NCI-H2029 (cell line): ENCODE measurements around the gene KCNQ1OT1.

Experiments used
- DNase-seq: peaks from one replicate; lab custom pipeline; 2025; lab: John Stamatoyannopoulos, UW

KCNQ1OT1 gene

DNA sequence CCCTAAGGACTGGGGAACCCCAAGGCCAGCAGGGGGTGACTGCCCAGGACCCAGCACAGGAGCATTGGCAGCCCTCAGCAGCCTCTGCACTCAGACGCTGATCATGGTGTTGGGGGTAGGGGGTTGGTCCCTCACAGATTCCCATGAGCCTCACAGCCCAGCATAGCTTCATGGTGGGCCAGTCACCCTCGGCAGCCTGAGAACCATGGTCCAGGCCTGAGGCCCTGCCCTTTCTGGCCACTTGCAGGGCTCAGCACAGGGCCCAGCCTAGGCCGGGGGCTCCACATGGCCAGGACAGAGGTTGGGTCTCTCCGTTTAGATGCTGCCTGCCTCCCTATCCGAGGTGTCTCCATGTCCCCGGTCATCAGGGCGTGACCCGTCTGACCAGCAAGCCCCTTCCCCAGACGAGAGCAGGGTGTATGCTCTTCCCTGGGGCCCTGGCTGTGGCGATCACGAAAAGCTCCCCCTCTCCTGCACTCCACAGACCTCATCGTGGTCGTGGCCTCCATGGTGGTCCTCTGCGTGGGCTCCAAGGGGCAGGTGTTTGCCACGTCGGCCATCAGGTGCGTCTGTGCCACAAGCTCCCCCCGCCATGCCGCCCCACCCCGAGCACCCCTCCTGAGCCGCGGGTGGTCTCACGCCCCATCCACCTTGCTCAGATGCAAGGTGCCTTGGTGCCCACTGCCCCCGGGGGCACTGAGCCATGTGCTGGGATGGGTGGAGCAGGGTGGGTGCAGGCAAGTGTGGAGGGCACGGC lies 128.8 kb downstream of the KCNQ1OT1 start:
- DNase-seq, result no peak

DNA sequence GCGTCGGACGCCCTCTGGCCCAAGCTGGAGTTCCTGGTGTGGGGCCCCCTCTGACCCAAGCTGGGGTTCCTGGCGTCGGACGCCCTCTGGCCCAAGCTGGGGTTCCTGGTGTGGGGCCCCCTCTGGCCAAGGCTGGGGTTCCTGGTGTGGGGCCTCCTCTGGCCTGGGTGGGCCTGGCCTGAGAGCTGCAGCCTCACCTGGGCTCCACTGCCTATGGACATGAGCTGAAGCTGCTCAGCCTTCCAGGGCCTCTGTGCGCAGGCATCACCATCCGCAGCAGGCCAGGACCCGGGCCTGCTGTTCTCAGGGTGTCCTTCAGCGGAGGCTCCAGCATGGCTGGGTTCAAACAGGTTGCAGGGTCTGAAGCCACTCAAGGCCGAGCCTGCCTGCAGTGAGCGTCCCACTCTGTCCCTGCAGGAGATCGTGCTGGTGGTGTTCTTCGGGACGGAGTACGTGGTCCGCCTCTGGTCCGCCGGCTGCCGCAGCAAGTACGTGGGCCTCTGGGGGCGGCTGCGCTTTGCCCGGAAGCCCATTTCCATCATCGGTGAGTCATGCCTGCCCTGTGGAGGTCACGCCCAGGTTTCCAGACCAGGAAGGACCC lies 129.5 kb downstream of the KCNQ1OT1 start:
- no peak for DNase-seq

DNA sequence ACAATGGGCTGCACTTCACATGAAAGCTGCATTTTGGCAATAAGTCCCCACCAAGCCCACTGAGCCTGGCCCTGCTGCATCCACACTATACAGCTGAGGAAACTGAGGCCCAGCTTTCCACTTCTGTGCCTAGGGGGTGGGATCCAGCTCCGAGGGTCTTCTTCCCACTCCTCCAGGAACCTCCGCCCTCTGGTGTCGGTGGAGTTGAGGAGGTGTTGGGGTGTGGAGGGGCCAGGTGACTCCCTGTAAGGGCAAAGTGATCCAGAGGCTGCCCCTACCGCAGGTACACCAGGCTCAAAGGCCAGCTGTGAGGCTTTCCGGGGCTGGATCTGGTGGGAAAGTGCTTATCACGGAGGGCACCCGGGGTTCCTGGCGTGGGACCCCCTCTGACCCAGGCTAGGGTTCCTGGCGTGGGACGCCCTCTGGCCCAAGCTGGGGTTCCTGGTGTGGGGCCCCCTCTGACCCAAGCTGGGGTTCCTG lies 130.0 kb downstream of the KCNQ1OT1 start:
- no peak for DNase-seq

DNA sequence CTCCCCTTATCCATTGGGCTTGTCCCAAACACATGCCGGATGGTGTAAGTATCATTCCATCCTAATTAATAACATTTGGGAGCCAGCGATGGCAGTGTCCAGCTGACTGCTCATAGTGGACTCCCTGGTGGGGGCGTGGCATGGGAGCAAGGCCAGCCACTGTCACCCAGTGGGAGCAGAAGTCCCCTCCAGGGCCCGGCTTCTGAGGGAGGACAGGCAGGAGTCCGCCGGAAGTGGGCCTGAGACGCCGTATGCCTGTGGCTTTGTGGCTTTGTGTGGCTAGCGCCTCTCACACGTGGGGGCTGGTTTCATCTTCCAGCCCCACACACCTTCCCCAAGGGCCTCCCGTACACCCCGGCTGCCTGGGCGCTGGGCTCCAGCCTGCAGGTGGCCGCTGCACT lies 130.5 kb downstream of the KCNQ1OT1 start:
- no peak for DNase-seq

DNA sequence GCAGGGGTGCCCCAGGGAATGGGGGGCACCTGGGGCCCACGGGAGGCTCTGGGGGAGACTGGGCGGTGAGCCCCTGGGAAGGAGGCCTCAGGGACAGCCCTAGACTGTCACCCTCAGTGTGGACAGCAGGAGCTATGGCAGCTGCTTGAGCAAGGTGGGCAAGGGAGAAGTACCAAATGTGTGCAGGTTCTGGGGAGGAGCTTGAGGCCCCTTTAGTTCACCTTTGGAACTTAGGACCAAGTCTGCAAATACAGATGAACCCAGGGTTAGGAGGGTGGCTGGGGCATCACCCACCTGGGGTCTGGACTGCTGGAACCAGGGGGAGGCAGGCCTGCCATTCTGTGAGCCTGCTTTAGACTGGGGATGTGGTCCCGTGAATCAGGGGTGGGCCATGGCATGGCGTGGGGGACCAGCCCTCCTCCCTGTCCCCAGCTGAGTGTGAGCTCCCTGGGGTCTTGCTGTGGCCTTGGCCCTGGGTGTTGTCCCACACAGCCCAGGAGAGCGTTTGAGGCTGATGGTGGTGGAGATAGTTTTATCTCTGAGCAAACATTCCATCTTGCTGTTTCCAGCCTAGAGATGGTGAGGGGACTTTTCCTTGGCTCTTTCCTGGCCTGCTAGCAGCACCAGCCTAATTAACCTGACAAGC lies 132.6 kb downstream of the KCNQ1OT1 start:
- DNase-seq, result no peak

DNA sequence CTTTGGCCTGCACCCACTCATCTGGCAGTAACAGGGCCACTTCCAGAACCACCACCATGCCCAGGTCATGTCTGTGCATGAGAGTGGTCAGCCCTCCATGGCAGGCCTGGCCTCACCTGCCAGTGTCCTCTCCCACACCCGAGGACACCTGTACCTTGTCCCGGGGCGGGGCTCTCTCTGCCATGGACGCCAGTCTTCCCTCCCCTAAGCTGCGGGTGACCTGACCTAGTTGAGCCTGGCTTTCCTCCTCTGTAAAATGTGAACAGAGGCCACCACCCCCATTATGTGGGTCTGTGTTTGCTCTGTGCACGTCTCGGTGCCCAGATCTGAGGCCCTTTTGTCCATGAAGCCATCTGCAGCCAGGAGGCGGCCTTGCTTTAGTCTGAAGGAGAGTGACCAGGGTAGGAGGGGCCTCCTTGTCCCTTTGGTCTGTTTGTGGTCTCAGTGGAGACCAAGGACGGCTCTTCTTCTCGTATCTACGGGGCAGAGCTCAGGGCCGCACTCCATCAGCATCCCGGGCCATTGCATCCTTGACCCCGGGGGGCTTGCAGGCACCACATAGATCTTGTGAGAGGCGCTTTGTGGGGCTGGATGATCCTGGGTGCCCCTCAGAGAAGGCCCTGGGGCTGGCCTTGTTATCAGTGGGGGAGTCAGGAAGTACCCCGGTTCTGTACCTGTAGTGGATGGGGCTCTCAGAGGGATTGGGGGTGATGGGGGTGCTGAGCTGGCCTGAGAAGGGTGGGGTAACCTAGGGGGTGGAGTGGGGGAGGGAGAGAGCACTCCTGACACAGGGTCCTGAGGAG lies 133.4 kb downstream of the KCNQ1OT1 start:
- no peak for DNase-seq

DNA sequence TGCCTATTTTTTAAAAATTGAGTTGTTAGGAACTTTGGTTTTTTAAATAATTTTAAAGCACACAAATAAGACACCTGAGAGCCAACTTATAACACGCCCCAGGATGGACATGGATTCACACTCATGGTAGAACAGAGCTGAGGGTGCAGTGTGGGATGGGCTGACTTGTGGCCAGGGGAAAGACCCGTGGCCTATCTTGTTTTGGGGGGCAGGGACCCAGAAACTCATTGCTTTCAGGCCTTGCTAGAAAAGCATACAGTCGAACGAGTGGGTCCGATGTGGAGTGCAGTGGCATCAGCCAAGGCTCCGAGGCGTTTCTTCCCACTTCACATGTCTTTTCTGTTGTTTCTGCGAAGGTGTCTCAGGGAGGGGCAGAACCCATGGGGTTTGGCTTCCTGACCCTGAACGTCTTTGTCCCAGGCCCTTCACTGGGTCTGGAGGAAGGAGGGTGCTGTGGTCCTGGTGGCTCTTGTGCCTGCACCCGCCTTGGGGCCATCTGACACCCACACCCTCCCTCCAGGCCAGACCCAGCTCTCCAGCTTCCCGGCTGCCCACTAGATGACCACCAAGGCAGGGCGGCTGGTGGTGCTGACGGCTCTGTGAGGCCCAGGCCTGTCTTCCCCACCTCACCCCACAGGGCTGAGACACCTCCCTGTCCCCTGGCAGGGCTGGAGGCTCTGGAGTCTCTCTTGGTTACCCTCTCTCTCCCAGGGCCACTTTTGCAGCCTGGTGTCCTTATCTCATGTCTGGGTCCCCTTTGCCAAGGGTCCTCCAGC lies 134.2 kb downstream of the KCNQ1OT1 start:
- DNase-seq, result no peak

DNA sequence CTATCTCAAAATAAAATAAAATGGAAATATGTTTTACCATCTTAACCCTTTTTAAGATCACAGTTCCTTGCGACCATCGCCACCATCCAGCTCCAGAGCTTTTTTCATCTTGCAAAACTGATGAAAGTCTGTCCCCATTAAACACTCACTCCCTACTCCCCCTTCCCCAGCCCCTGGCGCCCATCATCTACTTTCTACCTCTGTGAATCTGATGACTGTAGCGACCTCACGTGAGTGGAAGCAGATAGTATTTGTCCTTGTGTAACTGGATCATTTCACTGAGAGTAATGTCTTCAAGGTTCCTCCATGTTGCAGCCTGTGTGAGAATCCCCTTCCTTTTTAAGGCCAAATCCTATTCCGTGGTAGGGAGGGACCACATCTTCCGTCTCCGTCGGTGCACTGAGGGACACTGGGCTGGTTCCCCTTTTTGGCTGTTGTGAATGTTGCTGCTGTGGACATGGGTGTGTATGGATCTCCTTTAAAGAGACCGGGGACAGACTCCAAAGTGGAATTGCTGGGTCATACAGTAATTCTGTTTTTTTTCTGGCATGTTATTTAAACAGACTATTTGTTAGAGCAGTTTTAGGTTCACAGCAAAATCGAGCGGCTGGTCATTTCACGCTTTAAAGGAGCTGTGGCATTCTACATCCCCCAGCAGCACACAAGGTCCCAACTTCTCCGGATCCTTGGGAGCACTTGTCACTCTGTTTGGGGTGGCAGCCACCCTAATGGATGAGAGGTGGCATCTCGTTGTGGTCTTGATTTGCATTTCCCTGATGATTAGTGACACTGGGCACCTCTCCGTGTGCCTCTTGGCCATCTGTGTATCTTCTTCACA lies 135.0 kb downstream of the KCNQ1OT1 start:
- DNase-seq, result no peak

DNA sequence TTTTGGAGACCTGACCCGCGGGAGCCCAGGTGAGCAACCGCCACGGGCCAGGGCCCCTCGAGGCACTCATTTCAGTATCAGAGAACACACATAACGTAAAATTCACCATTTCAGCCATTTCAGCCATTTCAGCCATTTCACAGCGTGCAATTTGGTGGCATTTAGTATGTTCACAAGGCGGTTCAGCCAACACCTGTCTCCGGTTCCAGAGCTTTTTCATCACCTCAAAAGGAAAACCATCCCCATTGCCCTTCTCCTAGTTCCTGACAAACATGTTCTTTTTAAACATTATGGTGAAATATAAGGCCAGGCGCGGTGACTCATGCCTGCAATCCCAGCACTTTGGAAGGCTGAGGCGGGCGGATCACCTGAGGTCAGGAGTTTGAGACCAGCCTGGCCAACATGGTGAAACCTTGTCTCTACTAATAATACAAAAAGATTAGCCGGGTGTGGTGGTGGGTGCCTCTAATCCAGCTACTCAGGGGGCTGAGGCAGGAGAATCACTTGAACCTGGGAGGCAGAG lies 135.7 kb downstream of the KCNQ1OT1 start:
- DNase-seq, result no peak

DNA sequence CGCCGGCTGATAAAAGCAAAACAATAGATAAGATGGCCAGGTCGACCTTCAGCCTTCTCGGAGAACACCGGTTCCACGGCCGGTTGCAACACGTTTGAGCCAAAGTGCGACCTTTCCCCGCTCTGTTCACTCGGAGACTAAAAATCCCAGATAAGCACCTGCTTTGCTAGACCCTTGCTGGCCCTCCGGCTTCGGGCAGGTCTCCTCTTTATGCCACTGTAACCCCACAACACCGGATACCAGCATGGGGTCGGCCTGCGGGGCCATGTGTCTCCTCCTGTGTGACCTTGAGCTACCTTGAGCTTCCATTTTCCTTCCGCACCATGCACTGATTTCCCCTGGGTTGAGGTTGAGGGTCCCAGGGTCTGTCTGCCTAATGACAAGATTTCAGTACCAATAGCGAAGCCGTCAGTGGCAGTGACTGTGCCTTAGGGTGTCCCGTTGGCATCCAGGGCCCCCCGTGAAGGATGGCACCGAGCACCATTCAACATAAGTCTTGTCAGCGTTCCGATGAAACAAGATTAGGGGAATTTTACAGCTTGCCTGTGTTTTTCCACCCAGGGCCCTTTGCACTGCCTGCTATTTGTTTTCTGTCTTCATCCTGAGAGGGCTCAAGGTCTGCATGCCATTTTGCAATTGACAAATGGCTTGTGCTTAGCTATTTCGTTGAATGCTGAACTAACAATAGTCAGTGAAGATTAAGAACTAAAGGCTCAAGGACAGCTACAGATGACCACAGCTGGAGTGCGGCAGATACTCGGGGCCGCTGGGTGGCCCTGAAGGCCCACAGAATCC lies 136.4 kb downstream of the KCNQ1OT1 start:
- no peak for DNase-seq

DNA sequence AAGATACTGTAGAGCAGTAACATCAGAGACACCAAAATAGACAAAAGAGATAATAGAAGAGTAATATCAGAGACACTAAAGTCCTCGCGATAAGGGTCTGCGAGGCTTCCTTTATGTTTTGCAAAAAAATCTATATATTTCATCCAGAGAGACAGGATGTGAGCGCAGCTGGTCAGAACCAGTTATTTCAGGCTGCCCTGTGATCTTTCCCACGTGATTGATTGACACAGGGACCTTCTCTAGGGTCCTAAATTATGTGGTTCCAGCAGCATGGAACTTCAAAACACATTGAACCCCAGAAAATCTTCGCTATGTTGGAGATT lies 136.9 kb downstream of the KCNQ1OT1 start:
- no peak for DNase-seq

DNA sequence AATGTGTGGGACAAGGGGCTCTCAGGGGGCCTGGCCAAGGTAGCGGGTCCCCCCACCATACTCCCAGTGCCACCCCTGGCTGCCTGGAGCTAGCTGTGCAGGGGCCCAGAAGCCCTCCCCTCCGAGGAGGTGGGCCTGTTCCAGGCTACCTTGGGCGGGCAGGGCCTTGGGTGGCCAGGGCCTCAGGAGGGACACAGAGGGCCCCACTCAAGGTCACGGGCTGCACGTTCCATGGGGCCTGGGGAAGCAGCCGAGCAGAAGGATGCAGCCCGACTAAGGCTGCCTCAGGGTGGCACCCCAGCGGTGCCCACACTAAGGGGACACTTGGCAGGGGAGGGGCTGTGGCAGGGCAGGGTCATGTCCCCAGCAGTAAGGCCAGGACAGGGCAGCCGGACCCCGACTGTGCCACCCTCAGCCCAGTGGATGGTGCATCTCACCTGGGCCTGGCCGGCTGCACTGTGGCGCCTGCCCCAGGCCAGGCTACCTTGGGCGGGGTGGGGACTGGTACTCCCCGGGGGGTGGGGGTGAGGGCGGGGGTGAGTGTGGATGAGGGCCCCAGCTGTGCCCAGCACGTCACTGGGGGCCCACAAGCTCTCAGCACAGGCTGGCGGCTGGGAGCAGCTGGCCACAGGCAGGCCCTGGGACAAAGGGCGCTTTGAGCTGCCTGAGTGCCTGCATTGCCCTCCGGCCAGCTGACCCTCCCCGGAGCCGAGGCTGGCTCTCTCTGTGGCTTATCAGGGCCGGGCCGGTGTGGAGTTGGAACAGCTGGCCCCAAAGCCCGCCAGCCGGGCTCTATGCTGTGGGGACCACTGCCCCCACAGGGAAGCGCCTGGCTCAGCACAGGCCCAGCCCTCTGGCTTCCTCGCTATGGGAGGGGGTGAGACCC lies 137.9 kb downstream of the KCNQ1OT1 start:
- DNase-seq, result no peak

DNA sequence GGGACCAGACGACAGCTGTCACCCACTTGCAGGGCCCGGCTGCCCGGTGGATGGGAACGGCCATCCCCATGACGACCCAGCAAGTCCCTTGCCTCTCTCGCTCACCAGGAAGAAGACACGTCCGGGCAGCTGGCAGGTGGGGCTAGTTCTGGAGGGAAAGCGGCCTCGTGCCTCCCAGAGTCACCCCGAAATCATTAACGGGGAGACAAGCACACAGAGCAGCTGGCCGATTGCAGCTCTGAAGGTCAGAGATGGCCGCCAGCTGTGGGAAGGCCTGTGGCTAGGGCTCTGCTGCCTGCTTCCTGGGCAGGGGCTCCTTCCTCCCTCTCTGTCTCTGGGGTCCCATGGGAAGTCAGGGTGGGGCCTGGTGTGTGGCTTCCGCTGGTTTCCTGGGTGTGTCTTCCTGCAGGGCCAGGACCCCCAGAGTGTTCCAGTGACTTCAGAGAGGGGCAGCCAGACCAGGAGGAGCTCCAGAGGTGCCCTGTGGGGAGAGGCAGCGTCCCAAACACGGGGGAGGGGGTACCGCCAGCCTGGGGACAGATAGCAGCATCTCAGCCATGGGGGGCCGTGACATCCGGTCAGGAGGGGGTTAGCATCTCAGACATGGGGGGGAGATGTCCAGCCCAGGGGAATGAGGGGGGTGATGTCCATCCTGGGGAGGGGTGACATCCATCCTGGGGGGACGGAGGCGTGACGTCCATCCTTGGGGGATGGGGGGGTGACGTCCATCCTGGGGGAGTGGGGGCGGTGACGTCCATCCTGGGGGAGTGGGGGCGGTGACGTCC lies 140.1 kb downstream of the KCNQ1OT1 start:
- no peak for DNase-seq

DNA sequence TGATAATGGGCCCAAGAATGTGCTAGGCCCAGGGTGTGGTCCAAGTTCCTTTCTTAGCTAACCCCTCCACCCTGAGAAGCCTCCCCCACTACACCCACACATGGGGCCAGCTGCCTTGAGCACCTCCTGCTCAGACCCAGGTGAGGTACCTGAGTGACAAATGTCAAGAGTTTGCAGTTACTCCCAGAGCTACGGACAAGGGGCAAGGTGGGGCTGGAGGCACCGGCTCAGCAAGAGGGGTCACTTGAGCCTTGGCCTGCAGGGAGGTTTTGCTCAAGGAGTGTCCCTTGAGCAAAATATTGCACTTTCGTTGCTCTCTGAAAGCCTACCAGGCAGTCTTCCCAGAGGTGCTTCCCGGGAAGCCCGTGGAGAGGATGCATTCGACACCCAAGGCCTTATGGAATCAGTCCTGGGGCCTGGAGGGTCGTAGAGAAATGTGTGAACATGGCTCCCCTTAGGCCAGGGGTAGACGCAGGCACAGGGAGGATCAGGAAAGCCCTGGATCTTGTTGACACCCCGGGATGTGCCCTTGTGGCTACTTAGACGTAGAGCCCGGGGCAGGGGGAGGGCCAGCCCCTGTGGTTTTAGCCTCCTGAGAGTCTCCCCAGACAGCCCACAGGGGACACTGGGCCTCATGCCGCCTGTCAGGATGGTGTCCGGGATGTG lies 140.8 kb downstream of the KCNQ1OT1 start:
- DNase-seq, result no peak

DNA sequence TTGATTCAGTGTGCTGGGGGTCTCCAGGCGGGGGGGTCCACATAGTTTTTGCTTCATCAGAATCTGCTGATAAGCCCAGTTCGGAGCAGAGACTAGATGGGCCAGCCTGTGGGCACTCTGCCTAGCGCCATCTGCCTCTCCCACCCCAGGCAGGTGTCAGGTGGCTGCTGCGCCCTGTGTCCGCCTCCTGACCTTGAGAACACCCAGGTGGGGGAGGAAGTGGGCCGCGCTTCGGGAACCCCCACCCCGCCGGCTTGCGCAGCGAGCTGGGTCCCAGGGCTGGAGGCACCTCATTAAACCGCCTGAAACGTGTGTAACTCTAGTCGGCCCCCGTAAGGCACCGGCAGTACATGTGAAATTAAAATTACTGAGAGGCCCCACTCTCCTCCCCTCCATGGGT lies 141.4 kb downstream of the KCNQ1OT1 start:
- DNase-seq, result no peak
